ENCODE results near the gene SPINK5.

DNA sequence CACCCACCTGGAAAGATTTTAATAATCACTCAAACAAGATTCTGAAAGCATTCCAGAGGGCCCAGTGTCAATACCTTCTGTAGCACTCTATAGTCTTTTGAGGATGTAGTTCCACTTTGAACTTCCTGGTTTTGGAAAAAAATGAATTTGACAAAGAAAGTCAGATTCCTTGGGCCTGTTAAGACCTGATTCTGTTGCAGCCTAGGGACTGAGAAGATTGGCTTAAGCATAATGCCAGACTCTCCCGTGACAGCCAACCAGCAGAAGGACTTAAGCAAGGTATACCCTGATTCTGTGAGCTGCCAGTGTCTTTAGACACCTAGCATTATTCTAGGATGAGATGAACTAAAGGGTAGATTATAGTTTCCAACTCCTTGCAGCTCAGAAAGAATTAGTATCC lies 6.8 kb downstream of the SPINK5 start:
- TF ChIP-seq FOXM1 (IDR thresholded peaks at IDR 0.05; ENCODE audit: borderline replicate concordance), result no peak
- TF ChIP-seq HDGF (IDR thresholded peaks at IDR 0.05; ENCODE audit: borderline replicate concordance), result no peak
- TF ChIP-seq NFRKB (IDR thresholded peaks at IDR 0.05), result no peak
- TF ChIP-seq TARDBP (IDR thresholded peaks at IDR 0.05), result no peak
- TF ChIP-seq BHLHE40 (IDR thresholded peaks at IDR 0.05; ENCODE audit: borderline replicate concordance), result no peak
- TF ChIP-seq SUZ12 (IDR thresholded peaks at IDR 0.05), result no peak
- TF ChIP-seq FOXA1 (IDR thresholded peaks at IDR 0.05), result no peak
